IMR-90 (cell line): ENCODE data around the gene INPP5A. TPM values are rescaled to one million over a fixed set of nuclear protein-coding genes. Genes with fewer than 3 reads are reported as not detected.

ENCODE experiments used
- ATAC-seq: fragments of 200-7000 bp; cut with Tn5 transposase; 2 replicates; pipeline ENCODE4 v1.9.1; 2020; ENCODE audit warnings: low read depth, mild to moderate bottlenecking, moderate library complexity
- BruUV-seq: library from RNA; stranded (reverse); fragments of 400-500 nt; replicated peaks from 2 replicates; lab custom pipeline; 2021; lab: Mats Ljungman, UMichigan
- CTCF ChIA-PET: fragments of 300-600 bp; formaldehyde crosslinking; extraction: SDS; loops from one replicate; lab custom pipeline; 2021; ENCODE audit warnings: antibody characterized with exemption; lab: Yijun Ruan, JAX
- POLR2A ChIA-PET: fragments of 300-600 bp; sonication (Branson Sonifier 250); formaldehyde crosslinking; loops from one replicate; lab custom pipeline; 2022; ENCODE audit warnings: antibody characterized with exemption; ENCODE audit not compliant: unreplicated experiment; lab: Charles Lee
- DNase-seq: peaks from one replicate; pipeline ENCODE4 v3.0.0; 2013
- H2AFZ ChIP-seq: replicated peaks from 2 replicates; pipeline ENCODE3; 2013; ENCODE audit warnings: low read length, mild to moderate bottlenecking; ENCODE audit not compliant: poor library complexity
- H2AK5ac ChIP-seq: 2 replicates; pipeline ENCODE4 v1.6.1; 2013; ENCODE audit warnings: low read depth, low read length, inconsistent platforms
- H2AK9ac ChIP-seq: replicated peaks from 2 replicates; pipeline ENCODE3; 2013; ENCODE audit warnings: mild to moderate bottlenecking, low read depth, low read length, moderate library complexity; ENCODE audit not compliant: poor library complexity
- H2BK120ac ChIP-seq: 2 replicates; pipeline ENCODE4 v1.6.1; 2013; ENCODE audit warnings: low read depth, low read length, inconsistent platforms
- H2BK15ac ChIP-seq: 3 replicates; pipeline ENCODE4 v1.6.1; 2013; ENCODE audit warnings: low read depth, low read length, inconsistent platforms
- H2BK20ac ChIP-seq: 2 replicates; pipeline ENCODE4 v1.6.1; 2013; ENCODE audit warnings: low read depth, mild to moderate bottlenecking, inconsistent platforms, low read length, moderate library complexity
- H2BK5ac ChIP-seq: 2 replicates; pipeline ENCODE4 v1.6.1; 2013; ENCODE audit warnings: mild to moderate bottlenecking, low read depth, low read length, inconsistent platforms; ENCODE audit not compliant: poor library complexity, severe bottlenecking
- H3K14ac ChIP-seq: replicated peaks from 2 replicates; pipeline ENCODE4 v1.6.1; 2013; ENCODE audit warnings: low read depth, low read length, inconsistent platforms
- H3K18ac ChIP-seq: 2 replicates; pipeline ENCODE4 v1.6.1; 2013; ENCODE audit warnings: low read depth, low read length, control low read depth
- H3K23ac ChIP-seq: 2 replicates; pipeline ENCODE4 v1.6.1; 2013; ENCODE audit warnings: low read depth, low read length, inconsistent platforms
- H3K27ac ChIP-seq: 2 replicates; pipeline ENCODE4 v1.5.1; 2013; ENCODE audit warnings: mild to moderate bottlenecking, control low read depth, low read length; ENCODE audit not compliant: insufficient read depth
- H3K27me3 ChIP-seq: 2 replicates; pipeline ENCODE4 v1.6.1; 2013; ENCODE audit warnings: low read length; ENCODE audit not compliant: control insufficient read depth, insufficient read depth
- H3K36me3 ChIP-seq: 2 replicates; pipeline ENCODE4 v1.6.1; 2013; ENCODE audit warnings: low read length, mixed read lengths; ENCODE audit not compliant: control insufficient read depth, insufficient read depth
- H3K4ac ChIP-seq: 2 replicates; pipeline ENCODE4 v1.6.1; 2013; ENCODE audit warnings: low read depth, low read length, inconsistent platforms
- H3K4me1 ChIP-seq: 2 replicates; pipeline ENCODE4 v1.6.1; 2013; ENCODE audit warnings: low read length, mixed read lengths; ENCODE audit not compliant: control insufficient read depth, insufficient read depth
- H3K4me2 ChIP-seq: 2 replicates; pipeline ENCODE4 v1.6.1; 2013; ENCODE audit warnings: low read depth, mild to moderate bottlenecking, control low read depth, low read length, moderate library complexity
- H3K4me3 ChIP-seq: 2 replicates; pipeline ENCODE4 v1.5.1; 2013; ENCODE audit warnings: low read depth, mild to moderate bottlenecking, control low read depth, low read length, moderate library complexity; ENCODE audit not compliant: insufficient read depth
- H3K56ac ChIP-seq: 2 replicates; pipeline ENCODE4 v1.6.1; 2013; ENCODE audit warnings: low read length, inconsistent platforms; ENCODE audit not compliant: insufficient read depth; ENCODE audit errors: extremely low read depth
- H3K79me1 ChIP-seq, 2 experiments: 2 replicates each; pipeline ENCODE4 v1.6.1; 2013; ENCODE audit warnings: low read length in 2 of 2, inconsistent platforms in 1 of 2, low read depth in 1 of 2
- H3K9ac ChIP-seq: 2 replicates; pipeline ENCODE4 v1.6.1; 2013; ENCODE audit warnings: low read depth, low read length, control low read depth
- H3K9me1 ChIP-seq: 2 replicates; pipeline ENCODE4 v1.6.1; 2013; ENCODE audit warnings: low read length, inconsistent platforms; ENCODE audit not compliant: insufficient read depth
- H3K9me3 ChIP-seq: 2 replicates; pipeline ENCODE4 v1.6.1; 2013; ENCODE audit warnings: low read length; ENCODE audit not compliant: control insufficient read depth, insufficient read depth
- H4K20me1 ChIP-seq: 2 replicates; pipeline ENCODE4 v1.6.1; 2013; ENCODE audit warnings: low read length, inconsistent platforms; ENCODE audit not compliant: insufficient read depth
- H4K5ac ChIP-seq: 2 replicates; pipeline ENCODE4 v1.6.1; 2013; ENCODE audit warnings: mild to moderate bottlenecking, low read depth, low read length, control low read depth
- H4K8ac ChIP-seq, 2 experiments: 2 replicates each; pipeline ENCODE4 v1.6.1; 2013; ENCODE audit warnings: low read depth in 2 of 2, low read length in 2 of 2, control low read depth in 1 of 2, inconsistent platforms in 1 of 2
- H4K91ac ChIP-seq: 2 replicates; pipeline ENCODE4 v1.6.1; 2013; ENCODE audit warnings: low read depth, low read length, inconsistent platforms; ENCODE audit not compliant: insufficient read depth
- BHLHE40 ChIP-seq: fragments of 150-350 bp; IDR thresholded peaks from 2 replicates; pipeline ENCODE4 v1.6.1; 2016; ENCODE audit warnings: mild to moderate bottlenecking, low read depth, low read length
- CEBPB ChIP-seq: IDR thresholded peaks from 2 replicates; pipeline ENCODE4 v1.6.1; 2012; ENCODE audit warnings: low read depth, low read length, improper control_type of control experiment
- CHD1 ChIP-seq: IDR thresholded peaks from 2 replicates; pipeline ENCODE4 v1.6.1; 2012; ENCODE audit warnings: low read depth, low read length, improper control_type of control experiment
- FOS ChIP-seq: fragments of 150-350 bp; IDR thresholded peaks from 2 replicates; pipeline ENCODE4 v1.6.1; 2016; ENCODE audit warnings: low read depth, low read length
- MAFK ChIP-seq: IDR thresholded peaks from 2 replicates; pipeline ENCODE4 v1.6.1; 2012; ENCODE audit warnings: low read depth, low read length, improper control_type of control experiment
- MAZ ChIP-seq: IDR thresholded peaks from 2 replicates; pipeline ENCODE4 v1.6.1; 2012; ENCODE audit warnings: low read depth, mild to moderate bottlenecking, low read length, improper control_type of control experiment, moderate library complexity, borderline replicate concordance
- MXI1 ChIP-seq: IDR thresholded peaks from 2 replicates; pipeline ENCODE4 v1.6.1; 2012; ENCODE audit warnings: low read depth, mild to moderate bottlenecking, low read length, moderate library complexity, borderline replicate concordance
- POLR2A ChIP-seq: IDR thresholded peaks from 2 replicates; pipeline ENCODE4 v1.6.1; 2012; ENCODE audit warnings: mild to moderate bottlenecking, low read depth, low read length
- RAD21 ChIP-seq: IDR thresholded peaks from 2 replicates; pipeline ENCODE4 v1.6.1; 2012; ENCODE audit warnings: low read length, improper control_type of control experiment
- RCOR1 ChIP-seq: IDR thresholded peaks from 2 replicates; pipeline ENCODE4 v1.6.1; 2012; ENCODE audit warnings: mild to moderate bottlenecking, low read length, improper control_type of control experiment; ENCODE audit not compliant: insufficient replicate concordance
- RFX5 ChIP-seq: IDR thresholded peaks from 2 replicates; pipeline ENCODE4 v1.8.0; 2012; ENCODE audit warnings: low read depth, mild to moderate bottlenecking, low read length, moderate library complexity
- SMC3 ChIP-seq: fragments of 150-350 bp; IDR thresholded peaks from 2 replicates; pipeline ENCODE4 v1.6.1; 2016; ENCODE audit warnings: low read depth, mild to moderate bottlenecking, antibody characterized with exemption, low read length, moderate library complexity
- WGBS, 2 experiments: methylation state at CpG; one replicate each; pipeline versions ENCODE4 v1.1.5 to v1.1.7; 2013; ENCODE audit warnings: missing lambda C conversion rate in 2 of 2; ENCODE audit not compliant: insufficient read length in 1 of 2; ENCODE audit errors: extremely low coverage in 2 of 2; 5-methylcytosine and 5-hydroxymethylcytosine counted together
- dilution Hi-C: fragments of 300-500 bp; cut with HindIII; formaldehyde crosslinking; loops from one replicate; pipeline ENCODE4 v1.14.3; 2018; ENCODE audit warnings: low sequenced_read_pairs; ENCODE audit not compliant: unreplicated experiment
- in situ Hi-C: fragments of 300-500 bp; cut with MboI; formaldehyde crosslinking; loops from 3 replicates; pipeline ENCODE4 v1.14.3; 2019; ENCODE audit warnings: low sequenced_read_pairs, inconsistent platforms, mixed read lengths
- intact Hi-C: fragments of 100-400 bp; cut with micrococcal nuclease; formaldehyde crosslinking; loops from 2 replicates; pipeline ENCODE4 v1.10.0; 2022
- polyA plus RNA-seq, 3 experiments: library from polyadenylated mRNA; depleted of rRNA; stranded (reverse); fragments of >200 nt; gene quantifications; 2 replicates each; pipeline ENCODE4 v1.2.3, GENCODE V29; 2012; ENCODE audit warnings: low replicate concordance in 1 of 3
- total RNA-seq: library from RNA; depleted of rRNA; stranded (reverse); fragments of >200 nt; gene quantifications from 2 replicates; pipeline ENCODE4 v1.2.3, GENCODE V29; 2012
- TF ChIP-seq, protein P1 (sequence below): fragments of 150-350 bp; IDR thresholded peaks from 2 replicates; pipeline ENCODE4 v1.6.1; 2016; ENCODE audit warnings: low read depth, mild to moderate bottlenecking, low read length, moderate library complexity, borderline replicate concordance
- TF ChIP-seq, protein P2 (sequence below): conservative IDR thresholded peaks from 2 replicates; pipeline ENCODE4 v1.5.1; 2012; ENCODE audit warnings: mild to moderate bottlenecking, low read depth, low read length, improper control_type of control experiment

The INPP5A gene
- total and polyA plus RNA-seq, 2 of the 4 experiments (the other 2 are of a cell fraction), result 21.4 to 36.7 TPM

DNA sequence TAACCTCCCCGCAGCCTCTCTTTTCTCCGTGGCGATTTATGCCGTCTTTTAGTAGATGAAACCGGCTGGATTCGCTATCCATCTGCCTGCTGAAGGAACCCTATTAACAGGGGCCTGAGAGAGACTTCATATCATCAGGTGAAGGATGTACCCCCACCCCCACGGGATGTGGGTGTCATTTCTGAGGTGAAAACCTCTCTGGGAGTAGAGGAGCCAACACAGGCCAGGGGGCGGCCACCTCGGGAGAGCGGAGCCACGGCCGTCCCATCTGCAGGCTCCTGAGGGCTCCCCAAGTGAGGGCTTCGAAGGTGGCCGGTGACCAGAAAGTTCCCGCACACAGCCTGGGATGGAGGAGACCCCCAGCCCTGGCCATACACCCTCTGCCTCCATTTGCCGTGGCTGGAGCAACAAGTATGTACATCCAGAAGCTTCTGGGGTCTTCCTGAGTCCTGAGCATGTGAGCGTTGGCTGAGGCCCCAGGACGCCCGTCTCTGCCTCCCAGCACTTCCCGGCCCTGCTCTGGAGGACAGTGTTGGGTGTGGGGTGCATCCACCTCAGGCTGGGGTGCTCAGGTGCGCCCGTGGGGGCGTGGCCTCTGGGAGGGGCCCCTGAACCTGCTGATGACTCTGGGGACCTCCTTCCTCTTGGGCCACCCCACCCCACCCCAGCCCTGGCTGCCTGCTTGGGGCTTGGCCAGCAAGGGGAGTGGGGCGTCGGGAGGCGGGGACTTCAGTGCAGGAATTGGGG is 163.7 kb downstream of the INPP5A start:
- H3K4me2 ChIP-seq, result peak overlapping the region; percentile 37; the same call in 1 of the 2 replicates
- peaks cover 14% of the 10 kb centered on the region; the same call in 1 of the 2 replicates for H3K36me3 ChIP-seq
- peak overlapping the region; percentile 50 for H3K4ac ChIP-seq
- no peaks in the 10 kb centered on the region for H3K27me3 ChIP-seq
- H2BK15ac ChIP-seq, result no peak overlapping the region
- H2AFZ ChIP-seq, result peak overlapping the region; percentile 58
- no peak overlapping the region for H2BK120ac ChIP-seq
- POLR2A ChIA-PET, result no interaction called here
- dilution Hi-C loops (no loop called here), in situ Hi-C loops (no loop called here), intact Hi-C loops (no loop called here)
- peak overlapping the region; percentile 97; the same call in 1 of the 2 replicates for H4K5ac ChIP-seq
- peaks cover 14% of the 10 kb centered on the region for H3K4me1 ChIP-seq
- H2BK20ac ChIP-seq, result no peak overlapping the region
- 100% methylated on average over 2 of the region's 26 CpGs; no CpG with 5 or more reads in 1 of the 2 experiments for WGBS, 2 experiments
- peak overlapping the region; percentile 91 to 98; a peak in 3 of 4 replicates for H4K8ac ChIP-seq
- peaks cover 7% of the 10 kb centered on the region; the same call in 1 of the 2 replicates for H3K9me3 ChIP-seq
- no peaks in the 10 kb centered on the region for H4K20me1 ChIP-seq
- 0 out of 2 replicates have a peak overlapping the region, but pooled peaks have one; percentile 40 for H3K14ac ChIP-seq
- 0 out of 2 replicates have a peak overlapping the region, but pooled peaks have one; percentile 6 for H3K23ac ChIP-seq
- H3K56ac ChIP-seq, result no peak overlapping the region; the same call in 1 of the 2 replicates
- H2AK5ac ChIP-seq, result no peak overlapping the region
- no peak for ATAC-seq
- no peaks in the 10 kb centered on the region for H3K9me1 ChIP-seq
- DNase-seq, result no peak
- peaks cover 4 to 19% of the 10 kb centered on the region in 2 experiments for H3K79me1 ChIP-seq
- H4K91ac ChIP-seq, result 0 out of 2 replicates have a peak overlapping the region, but pooled peaks have one; percentile 91
- H3K27ac ChIP-seq, result no peak overlapping the region; the same call in 1 of the 2 replicates
- BruUV-seq, result no TSS peak
- H3K18ac ChIP-seq, result peak overlapping the region; percentile 4; the same call in 1 of the 2 replicates
- no peak overlapping the region for H3K4me3 ChIP-seq
- H2BK5ac ChIP-seq, result no peak overlapping the region
- CTCF ChIA-PET, result no interaction called here
- H3K9ac ChIP-seq, result no peak overlapping the region; the same call in 1 of the 2 replicates
- H2AK9ac ChIP-seq, result peak overlapping the region; percentile 84
- TF ChIP-seq RAD21 (no peak), RFX5 (no peak), CHD1 (no peak), SMC3 (no peak), MAFK (no peak), FOS (no peak), CEBPB (no peak), RCOR1 (no peak), MXI1 (no peak), MAZ (no peak), BHLHE40 (no peak), POLR2A (no peak)
- TF ChIP-seq, protein P1, sequence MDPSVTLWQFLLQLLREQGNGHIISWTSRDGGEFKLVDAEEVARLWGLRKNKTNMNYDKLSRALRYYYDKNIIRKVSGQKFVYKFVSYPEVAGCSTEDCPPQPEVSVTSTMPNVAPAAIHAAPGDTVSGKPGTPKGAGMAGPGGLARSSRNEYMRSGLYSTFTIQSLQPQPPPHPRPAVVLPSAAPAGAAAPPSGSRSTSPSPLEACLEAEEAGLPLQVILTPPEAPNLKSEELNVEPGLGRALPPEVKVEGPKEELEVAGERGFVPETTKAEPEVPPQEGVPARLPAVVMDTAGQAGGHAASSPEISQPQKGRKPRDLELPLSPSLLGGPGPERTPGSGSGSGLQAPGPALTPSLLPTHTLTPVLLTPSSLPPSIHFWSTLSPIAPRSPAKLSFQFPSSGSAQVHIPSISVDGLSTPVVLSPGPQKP, result no peak
- TF ChIP-seq, protein P2, sequence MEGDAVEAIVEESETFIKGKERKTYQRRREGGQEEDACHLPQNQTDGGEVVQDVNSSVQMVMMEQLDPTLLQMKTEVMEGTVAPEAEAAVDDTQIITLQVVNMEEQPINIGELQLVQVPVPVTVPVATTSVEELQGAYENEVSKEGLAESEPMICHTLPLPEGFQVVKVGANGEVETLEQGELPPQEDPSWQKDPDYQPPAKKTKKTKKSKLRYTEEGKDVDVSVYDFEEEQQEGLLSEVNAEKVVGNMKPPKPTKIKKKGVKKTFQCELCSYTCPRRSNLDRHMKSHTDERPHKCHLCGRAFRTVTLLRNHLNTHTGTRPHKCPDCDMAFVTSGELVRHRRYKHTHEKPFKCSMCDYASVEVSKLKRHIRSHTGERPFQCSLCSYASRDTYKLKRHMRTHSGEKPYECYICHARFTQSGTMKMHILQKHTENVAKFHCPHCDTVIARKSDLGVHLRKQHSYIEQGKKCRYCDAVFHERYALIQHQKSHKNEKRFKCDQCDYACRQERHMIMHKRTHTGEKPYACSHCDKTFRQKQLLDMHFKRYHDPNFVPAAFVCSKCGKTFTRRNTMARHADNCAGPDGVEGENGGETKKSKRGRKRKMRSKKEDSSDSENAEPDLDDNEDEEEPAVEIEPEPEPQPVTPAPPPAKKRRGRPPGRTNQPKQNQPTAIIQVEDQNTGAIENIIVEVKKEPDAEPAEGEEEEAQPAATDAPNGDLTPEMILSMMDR, result no peak
